T-helper 9 cell (primary cell): ENCODE measurements around the gene CRCP.
"Not testable (repeated sequence)": the region's sequence is repeated elsewhere in the genome, so short reads cannot be mapped to it uniquely, and the experiment has no call there.

ENCODE experiments used
- DNase-seq: peaks from one replicate; pipeline ENCODE4 v3.0.0-alpha.2; 2020

Gene CRCP

DNA sequence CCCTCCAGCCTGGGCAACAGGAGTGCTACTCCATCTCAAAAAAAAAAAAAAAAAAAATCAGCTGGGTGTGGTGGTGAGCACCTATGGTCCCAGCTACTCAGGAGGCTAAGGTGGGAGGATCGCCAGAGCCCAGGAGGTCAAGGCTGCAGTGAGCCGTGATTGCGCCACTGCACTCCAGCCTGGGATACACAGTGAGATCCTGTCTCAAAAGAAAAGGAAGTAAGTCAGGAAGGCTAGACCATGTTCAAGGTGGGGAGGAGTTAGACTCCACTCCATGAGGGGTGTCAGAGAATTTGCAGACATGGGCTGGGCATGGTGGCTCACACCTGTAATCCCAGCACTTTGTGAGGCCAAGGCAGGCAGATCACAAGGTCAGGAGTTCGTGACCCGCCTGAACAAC, 6.2 kb upstream of the CRCP start:
- DNase-seq = not testable (repeated sequence)

- DNase-seq = no peak
These were observed 3.8 kb upstream of the CRCP start for GRCh38 chr7:66110856-66111255.

DNA sequence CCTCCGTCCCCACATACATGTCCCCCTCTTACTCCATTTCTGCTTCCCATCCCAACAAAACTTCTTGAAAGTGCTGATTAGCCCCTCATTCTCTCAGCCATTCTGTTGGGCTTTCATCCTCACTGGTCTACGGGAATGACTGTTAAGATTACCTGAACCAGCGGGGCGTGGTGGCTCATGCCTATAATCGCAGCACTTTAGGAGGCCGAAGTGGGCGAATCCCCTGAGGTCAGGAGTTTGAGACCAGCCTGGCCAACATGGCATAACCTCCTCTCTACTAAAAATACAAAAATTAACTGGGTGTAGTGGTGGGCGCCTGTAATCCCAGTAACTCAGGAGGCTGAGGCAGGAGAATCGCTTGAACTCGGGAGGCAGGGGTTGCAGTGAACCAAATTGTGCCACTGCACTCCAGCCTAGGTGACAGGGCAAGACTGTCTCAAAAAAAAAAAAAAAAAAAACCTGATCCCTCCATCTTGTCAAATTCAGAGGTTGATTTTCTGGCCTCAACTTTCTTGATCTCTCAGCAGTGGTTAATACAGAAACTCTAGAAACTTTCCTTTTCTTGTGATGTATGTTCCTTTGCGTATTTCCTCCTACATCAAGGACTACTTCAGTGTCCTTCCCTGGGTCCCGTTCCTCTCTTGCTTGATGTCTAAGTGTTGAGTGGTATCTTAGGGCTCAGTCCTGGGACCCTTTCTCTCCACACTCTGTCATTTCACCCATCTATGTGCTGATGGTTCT, 2.2 kb downstream of the CRCP start:
- not testable (repeated sequence) for DNase-seq

GRCh38 chr7:66118603-66119002, 4.0 kb downstream of the CRCP start:
- DNase-seq = no peak

GRCh38 chr7:66119245-66119850, 4.7 kb downstream of the CRCP start:
- no peak for DNase-seq

- DNase-seq = no peak
These were observed 8.5 kb downstream of the CRCP start for GRCh38 chr7:66123175-66123528.

GRCh38 chr7:66124569-66124861, 9.9 kb downstream of the CRCP start:
- DNase-seq = not testable (repeated sequence)

DNA sequence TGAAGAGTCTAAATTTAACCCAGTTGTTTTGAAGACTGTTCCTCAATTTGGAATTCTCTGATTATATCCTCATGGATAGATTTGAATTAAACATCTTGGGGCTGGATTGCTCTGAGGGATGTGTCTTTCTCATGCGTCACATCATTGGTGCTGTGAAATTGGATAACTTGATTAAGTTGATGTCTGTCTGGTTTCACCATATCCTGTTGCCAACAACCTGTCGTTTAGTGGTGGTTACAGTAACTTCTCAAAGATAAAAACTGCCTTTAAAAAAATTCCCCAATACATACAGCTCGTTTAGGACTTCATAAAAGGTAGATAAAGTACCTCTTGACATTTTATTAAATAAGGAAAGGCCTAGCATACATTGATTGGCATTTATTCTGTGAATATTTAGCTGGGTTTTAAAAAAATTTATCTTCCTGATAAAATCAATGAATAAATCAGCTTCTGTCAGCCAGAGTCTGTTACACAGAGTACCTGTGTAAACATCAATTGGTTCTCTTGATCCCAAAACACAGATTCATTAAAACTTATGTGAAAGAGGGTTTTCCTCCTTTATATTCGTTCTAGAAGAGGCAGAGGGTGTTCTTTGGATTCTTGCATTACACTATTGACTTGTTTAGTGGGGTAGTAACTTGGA, 10.5 kb downstream of the CRCP start:
- no peak for DNase-seq

GRCh38 chr7:66125781-66126352, 11.2 kb downstream of the CRCP start:
- not testable (repeated sequence) for DNase-seq

GRCh38 chr7:66127172-66127571, 12.5 kb downstream of the CRCP start:
- DNase-seq = not testable (repeated sequence)

DNA sequence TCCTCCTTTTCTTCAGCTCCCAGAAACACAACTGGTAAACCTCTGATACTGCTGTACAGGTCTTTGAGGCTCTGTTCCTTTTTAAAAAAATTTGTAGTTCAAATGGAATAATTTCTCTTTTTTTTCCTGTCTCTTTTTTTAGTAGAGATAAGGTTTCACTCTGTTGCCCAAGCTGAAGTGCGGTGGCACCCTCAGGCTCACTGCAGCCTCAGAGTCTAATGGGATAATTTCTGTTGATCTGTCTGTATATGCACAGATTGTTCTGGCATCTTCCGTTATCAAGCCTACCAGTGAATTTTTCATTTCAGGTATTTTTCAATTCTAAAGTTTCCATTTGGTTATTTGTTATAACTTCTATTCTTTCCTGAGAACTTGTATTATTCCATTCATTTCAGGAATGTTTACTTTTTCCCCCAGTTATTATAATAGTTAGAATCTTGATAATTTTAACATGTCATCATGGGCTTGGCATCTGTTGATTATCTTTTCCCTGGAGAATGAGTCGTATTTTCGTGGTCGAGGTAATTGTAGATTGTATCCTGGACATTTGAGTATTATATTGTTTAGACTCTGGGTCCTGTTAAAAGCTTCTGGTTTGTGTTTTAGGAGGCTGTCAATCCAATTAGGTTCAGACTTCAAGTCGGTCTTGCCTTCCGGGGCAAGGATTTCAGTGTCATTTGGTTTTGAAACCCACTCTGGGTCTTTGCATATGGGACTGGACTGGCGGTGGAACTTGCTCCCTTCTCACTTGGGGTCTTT, 24.5 kb downstream of the CRCP start:
- DNase-seq = no peak

DNA sequence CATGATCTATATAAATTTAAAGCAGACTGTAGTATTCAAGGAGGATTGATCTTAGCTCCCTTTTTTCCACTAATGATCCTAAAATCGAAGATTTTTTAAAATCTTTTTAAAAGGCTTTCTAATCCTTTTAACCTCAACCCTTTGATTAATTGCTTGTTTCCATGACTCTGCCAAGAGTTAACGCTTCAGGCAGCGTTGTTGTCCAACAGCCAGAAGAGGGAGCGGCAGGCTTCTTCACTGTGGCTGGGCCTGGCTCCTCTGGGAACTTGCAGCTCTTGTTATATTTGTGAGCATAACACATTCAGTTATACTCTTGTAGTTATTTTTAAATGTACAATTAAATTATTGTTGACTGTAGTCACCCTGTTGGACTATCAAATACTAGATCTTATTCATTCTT, 26.3 kb downstream of the CRCP start:
- DNase-seq = no peak

DNA sequence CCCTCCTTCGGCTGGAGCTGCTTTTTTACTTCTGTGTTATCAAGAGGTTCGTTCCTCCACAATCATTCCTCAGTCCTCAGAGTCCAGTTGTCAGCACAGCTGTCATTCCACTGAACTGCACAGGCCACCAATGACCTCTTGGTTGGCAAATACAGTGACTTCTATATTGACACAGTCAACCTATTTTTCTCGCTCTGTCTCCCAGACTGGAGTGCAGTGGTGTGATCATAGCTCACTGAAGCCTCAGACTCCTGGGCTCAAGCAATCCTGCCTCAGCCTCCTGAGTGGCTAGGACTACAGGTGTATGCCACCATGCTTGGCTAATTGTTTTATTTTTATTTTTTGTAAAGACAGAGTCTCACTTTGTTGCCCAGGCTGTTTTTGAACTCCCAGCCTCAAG, 27.7 kb downstream of the CRCP start:
- no peak for DNase-seq

- no peak for DNase-seq
These were observed 28.3 kb downstream of the CRCP start for GRCh38 chr7:66142996-66143395.

DNA sequence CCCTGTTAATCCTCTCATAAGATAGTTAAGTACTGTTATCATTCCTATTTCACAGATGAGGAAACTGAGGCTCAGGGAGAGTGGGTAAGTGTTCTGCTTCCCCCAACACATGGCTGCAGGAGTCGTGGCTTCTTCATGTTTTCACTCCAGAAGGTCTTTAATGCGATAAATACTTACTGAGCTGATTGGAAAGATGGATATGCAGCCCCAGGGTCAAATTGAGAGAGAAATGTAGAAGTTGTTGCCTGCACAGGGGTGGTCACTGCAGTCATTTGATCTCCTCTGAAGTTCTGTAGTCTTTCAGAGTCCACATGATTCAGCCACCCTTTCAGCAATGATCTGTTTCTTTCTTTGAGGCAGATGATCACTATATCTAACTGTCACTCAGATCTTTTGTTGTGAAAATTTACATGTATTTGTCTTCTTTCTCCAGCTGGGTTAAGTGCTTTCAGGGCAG, 29.3 kb downstream of the CRCP start:
- DNase-seq = no peak

DNA sequence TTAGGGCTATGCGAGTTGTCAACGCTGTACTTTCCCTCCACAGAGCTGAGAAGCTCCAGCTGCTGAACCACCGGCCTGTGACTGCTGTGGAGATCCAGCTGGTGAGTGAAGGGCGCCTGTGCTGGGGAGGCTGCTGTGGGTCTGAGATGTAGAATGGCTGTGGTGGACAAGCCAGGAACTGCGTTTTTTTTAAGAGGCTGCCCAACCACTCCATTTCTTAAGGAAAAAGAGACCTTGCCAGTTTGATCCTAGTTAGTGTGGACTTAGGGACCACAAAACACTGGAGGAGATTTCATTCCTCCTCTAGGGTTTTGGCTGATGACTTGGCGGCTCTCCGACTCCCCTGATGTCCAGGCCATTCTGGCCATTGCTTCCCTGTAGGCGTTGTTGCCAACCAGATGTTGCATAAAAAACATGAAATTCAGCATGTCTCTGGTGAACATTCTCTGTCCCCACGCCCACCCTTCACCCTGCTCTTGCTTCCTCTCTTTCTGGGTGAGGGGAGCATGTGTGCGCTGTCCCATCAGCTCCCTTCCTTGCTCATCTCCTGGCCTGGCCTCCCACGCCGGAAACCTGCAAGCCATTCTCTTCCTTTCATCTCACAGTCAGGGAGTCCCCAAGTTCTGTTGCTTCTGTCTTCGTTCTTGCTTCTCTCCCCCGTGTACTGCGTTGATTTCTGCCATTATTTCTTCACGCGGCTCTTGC, 30.9 kb downstream of the CRCP start:
- no peak for DNase-seq

DNA sequence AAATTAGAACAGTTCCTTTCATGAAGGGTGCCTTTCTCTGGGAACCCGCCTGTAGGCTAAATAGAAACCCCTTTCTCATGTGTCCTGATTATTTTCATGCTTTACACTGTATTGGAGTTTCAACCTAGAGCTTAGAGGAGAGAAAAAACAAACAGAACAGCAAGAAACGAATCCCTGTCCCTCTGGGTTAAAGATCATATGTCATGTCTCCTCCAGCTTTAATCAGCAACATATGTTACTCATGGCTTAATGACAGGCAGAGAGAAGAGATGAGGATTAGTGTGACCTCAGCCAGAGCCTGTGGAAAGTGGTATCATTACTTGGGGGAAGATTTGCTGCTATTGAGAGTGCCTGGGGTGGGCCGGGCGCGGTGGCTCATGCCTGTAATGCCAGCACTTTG, 32.1 kb downstream of the CRCP start:
- DNase-seq = no peak

DNA sequence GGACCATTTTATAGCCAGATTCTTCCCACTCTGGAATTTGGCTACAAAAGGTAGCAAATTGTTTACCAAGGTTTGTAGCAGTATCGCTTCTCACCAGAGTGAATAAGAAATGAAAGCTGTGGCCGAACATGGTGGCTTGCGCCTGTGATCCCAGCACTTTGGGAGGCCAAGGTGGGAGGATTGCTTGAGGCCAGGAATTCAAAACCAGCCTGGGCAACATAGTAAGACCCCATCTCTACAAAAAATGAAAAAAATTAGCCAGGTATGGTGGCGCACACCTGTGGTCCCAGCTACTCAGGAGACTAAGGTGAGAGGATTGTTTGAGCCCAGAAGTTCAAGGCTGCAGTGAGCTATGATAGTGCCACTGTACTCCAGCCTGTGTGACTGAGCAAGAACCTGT, 33.0 kb downstream of the CRCP start:
- not testable (repeated sequence) for DNase-seq

DNA sequence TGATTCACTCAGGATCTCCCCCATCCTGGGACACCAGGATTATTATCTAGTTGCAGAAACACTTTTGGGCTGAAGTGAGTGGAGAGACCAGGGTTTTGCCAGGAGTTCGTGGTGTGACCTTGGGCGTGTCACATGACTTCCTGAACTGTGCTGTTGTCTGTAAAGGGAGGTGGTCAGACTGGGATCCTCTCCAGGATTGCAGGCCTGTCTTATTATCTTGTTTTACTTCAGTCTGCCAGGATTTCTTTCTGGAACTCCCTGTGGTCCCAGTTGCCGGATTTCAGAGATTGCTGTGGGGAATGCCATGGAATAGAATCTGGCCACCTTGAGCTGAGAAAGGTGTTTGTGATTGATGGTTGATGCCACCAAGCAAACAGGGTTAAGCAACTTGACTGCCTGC, 35.8 kb downstream of the CRCP start:
- DNase-seq = no peak

GRCh38 chr7:66152371-66153191, 37.9 kb downstream of the CRCP start:
- DNase-seq = no peak

- no peak for DNase-seq
These were observed 39.0 kb downstream of the CRCP start for GRCh38 chr7:66153691-66154090.

GRCh38 chr7:66156035-66156434, 41.4 kb downstream of the CRCP start:
- DNase-seq = not testable (repeated sequence)
